K562 (cell line): ENCODE data around the gene ZNRD2. TPM values are rescaled to one million over a fixed set of nuclear protein-coding genes. Genes with fewer than 3 reads are reported as not detected.

Experiments used
- CREB1 ChIP-seq, 2 experiments: sonication (generic) in 1 of 2; formaldehyde crosslinking in 1 of 2; IDR thresholded peaks; 2 replicates each; pipeline versions ENCODE4 v1.6.1 to v1.8.0; 2012 to 2022; ENCODE audit warnings: inconsistent platforms in 1 of 2, mild to moderate bottlenecking in 1 of 2, missing genetic modification reagents in 1 of 2, moderate library complexity in 1 of 2
- EGR1 ChIP-seq: fragments of 450-650 bp; conservative IDR thresholded peaks from 2 replicates; pipeline ENCODE4 v1.6.1; 2017; ENCODE audit warnings: mild to moderate bottlenecking
- EWSR1 ChIP-seq: fragments of 450-650 bp; IDR thresholded peaks from 2 replicates; pipeline ENCODE4 v1.6.1; 2018; ENCODE audit warnings: borderline replicate concordance, mild to moderate bottlenecking, low read depth, moderate library complexity; ENCODE audit not compliant: partially characterized antibody
- HEY1 ChIP-seq: fragments of 250-450 bp; sonication (Bioruptor Pico); IDR thresholded peaks from 2 replicates; pipeline ENCODE4 v1.5.0; 2020; ENCODE audit warnings: mild to moderate bottlenecking, moderate library complexity, borderline replicate concordance
- HOXB6 ChIP-seq: fragments of 250-450 bp; sonication (Bioruptor Pico); IDR thresholded peaks from 2 replicates; pipeline ENCODE4 v1.5.1; 2022; ENCODE audit warnings: mild to moderate bottlenecking, borderline replicate concordance
- IFI16 ChIP-seq: fragments of 250-450 bp; sonication (Bioruptor Pico); IDR thresholded peaks from 2 replicates; pipeline ENCODE4 v2.1.2; 2022; ENCODE audit warnings: mild to moderate bottlenecking, inconsistent platforms
- MAFF ChIP-seq: IDR thresholded peaks from 2 replicates; pipeline ENCODE4 v1.6.1; 2012; ENCODE audit warnings: low read length, improper control_type of control experiment
- NUFIP1 ChIP-seq: fragments of 450-650 bp; IDR thresholded peaks from 2 replicates; pipeline ENCODE4 v1.6.1; 2018; ENCODE audit not compliant: partially characterized antibody
- OTX1 ChIP-seq: fragments of 450-650 bp; formaldehyde crosslinking; IDR thresholded peaks from 2 replicates; pipeline ENCODE4 v1.4.0; 2022; ENCODE audit warnings: mild to moderate bottlenecking
- PCBP1 ChIP-seq: fragments of 200-400 bp; formaldehyde crosslinking; IDR thresholded peaks from 2 replicates; pipeline ENCODE4 v1.6.1; 2018; ENCODE audit warnings: mild to moderate bottlenecking, low read depth, low read length; ENCODE audit not compliant: poor library complexity, severe bottlenecking
- POLR2AphosphoS2 ChIP-seq: IDR thresholded peaks from 2 replicates; pipeline ENCODE4 v1.6.1; 2012; ENCODE audit warnings: low read length, improper control_type of control experiment
- RB1 ChIP-seq: fragments of 450-650 bp; IDR thresholded peaks from 2 replicates; pipeline ENCODE4 v1.6.1; 2017; ENCODE audit warnings: low read depth, mild to moderate bottlenecking
- U2AF1 ChIP-seq: fragments of 200-400 bp; formaldehyde crosslinking; optimal IDR thresholded peaks from 2 replicates; pipeline ENCODE3; 2017; ENCODE audit warnings: mild to moderate bottlenecking, low read depth, low read length, moderate library complexity
- U2AF2 ChIP-seq: fragments of 200-400 bp; formaldehyde crosslinking; optimal IDR thresholded peaks from 2 replicates; pipeline ENCODE3; 2017; ENCODE audit warnings: low read depth, mild to moderate bottlenecking, low read length
- WHSC1 ChIP-seq: IDR thresholded peaks from one replicate; pipeline ENCODE4 v1.6.1; 2012; ENCODE audit warnings: low read length, control low read depth, inconsistent platforms
- ZBTB43 ChIP-seq: sonication (generic); formaldehyde crosslinking; IDR thresholded peaks from 2 replicates; pipeline ENCODE4 v1.8.0; 2023; ENCODE audit warnings: mild to moderate bottlenecking, missing genetic modification reagents
- ZBTB7A ChIP-seq: IDR thresholded peaks from 2 replicates; pipeline ENCODE4 v1.6.1; 2011; ENCODE audit warnings: low read depth, mild to moderate bottlenecking, low read length, moderate library complexity, borderline replicate concordance; ENCODE audit not compliant: control insufficient read depth
- ZC3H8 ChIP-seq: fragments of 450-650 bp; IDR thresholded peaks from 2 replicates; pipeline ENCODE4 v1.6.1; 2017
- ZNF133 ChIP-seq: fragments of 250-450 bp; sonication (Bioruptor Pico); IDR thresholded peaks from 2 replicates; pipeline ENCODE4 v1.4.0; 2020; ENCODE audit warnings: mild to moderate bottlenecking
- ZNF778 ChIP-seq: fragments of 450-650 bp; formaldehyde crosslinking; IDR thresholded peaks from 2 replicates; pipeline ENCODE4 v1.4.0; 2020; ENCODE audit warnings: mild to moderate bottlenecking, moderate library complexity
- ZSCAN32 ChIP-seq: fragments of 450-650 bp; formaldehyde crosslinking; IDR thresholded peaks from 2 replicates; pipeline ENCODE4 v1.4.0; 2020; ENCODE audit warnings: mild to moderate bottlenecking, moderate library complexity
- polyA plus RNA-seq, 8 experiments: library from polyadenylated mRNA; depleted of rRNA in 4 of 8; stranded (reverse) in 5 of 8; unstranded in 3 of 8; fragments of >200 nt; fragmentation: Nextera tagmentation in 2 of 8; fragmentation: Illumina TruSeq in 1 of 8; extraction: Ambion mirVana in 2 of 8; extraction: Trizol in 1 of 8; gene quantifications; 2 replicates each; pipeline versions ENCODE4 v1.2.1 to v1.2.3, GENCODE V29; 2011 to 2014; ENCODE audit warnings: inconsistent platforms in 1 of 8, missing spikeins in 1 of 8
- total RNA-seq, 7 experiments: library from RNA; depleted of rRNA in 6 of 7; stranded (reverse); fragments of >200 nt in 6 of 7; fragmentation: Illumina TruSeq in 2 of 7; extraction: Trizol in 2 of 7; gene quantifications; 2 replicates each; pipeline versions ENCODE4 v1.2.1 to v1.2.3, GENCODE V29; 2011 to 2021; ENCODE audit warnings: low replicate concordance in 1 of 7
- TF ChIP-seq, protein P1 (sequence below): IDR thresholded peaks from 2 replicates; pipeline ENCODE4 v1.6.1; 2016; ENCODE audit warnings: missing genetic modification characterization, missing compliant biosample characterization
- TF ChIP-seq, protein P2 (sequence below): sonication (generic); formaldehyde crosslinking; IDR thresholded peaks from 2 replicates; pipeline ENCODE4 v1.9.0; 2022; ENCODE audit warnings: mild to moderate bottlenecking, missing genetic modification reagents
- TF ChIP-seq, protein P3 (sequence below): fragments of 450-650 bp; IDR thresholded peaks from 2 replicates; pipeline ENCODE4 v1.6.1; 2018; ENCODE audit warnings: mild to moderate bottlenecking, low read depth; ENCODE audit not compliant: partially characterized antibody

The ZNRD2 gene
- total and polyA plus RNA-seq, 9 of the 15 experiments (the other 6 are each of a cell fraction or from before 2014, with no cell fraction given), result 13.4 to 129 (median 60.4) TPM

DNA sequence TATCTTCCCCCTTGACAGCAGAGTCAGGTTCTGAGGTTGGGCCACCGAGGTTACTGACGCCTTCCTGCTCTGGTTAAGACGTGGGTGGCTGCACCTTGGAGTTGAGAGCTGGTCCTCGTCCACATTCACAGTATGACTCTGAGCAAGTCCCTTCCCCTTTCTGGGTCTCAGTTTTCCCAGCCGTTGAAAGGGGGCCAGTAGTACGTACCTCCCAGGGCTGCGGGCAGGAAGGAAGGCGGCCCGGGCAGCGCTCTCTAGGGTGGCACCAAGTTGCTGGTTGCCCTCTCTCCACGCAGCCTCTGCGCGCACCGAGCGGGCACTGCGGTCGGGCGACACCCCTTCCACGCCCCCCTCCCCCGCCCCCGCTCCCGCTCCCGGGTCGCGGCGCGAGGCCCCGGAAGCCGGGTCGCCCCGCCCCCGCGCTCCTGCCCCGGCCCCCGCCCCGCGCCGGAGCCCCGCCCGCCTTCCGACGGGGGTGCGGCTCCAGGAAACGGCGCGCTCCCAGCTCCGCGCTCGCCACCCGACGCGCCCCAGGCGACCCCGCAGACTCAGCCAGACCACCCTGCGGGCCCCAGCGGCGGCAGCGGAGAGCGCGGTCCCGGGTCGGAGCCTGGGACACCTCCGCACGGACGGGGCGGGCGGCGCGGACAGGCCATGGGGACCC lies 5.4 kb downstream of the ZNRD2 start, which contains the start of gene EHBP1L1 (continued):
- 0 out of 2 replicates have a peak, but pooled peaks have one; percentile 22 for TF ChIP-seq OTX1 (CRISPR knock-in tag)
- TF ChIP-seq ZC3H8, result 0 out of 2 replicates have a peak, but pooled peaks have one; percentile 47
- TF ChIP-seq ZBTB7A, result peak; percentile 69; the same call in 1 of the 2 replicates
- no peak for TF ChIP-seq WHSC1
- TF ChIP-seq EGR1, result peak; percentile 89
- TF ChIP-seq CREB1 (IDR thresholded peaks at IDR 0.05), result no peak
- TF ChIP-seq CREB1 (CRISPR knock-in tag; IDR thresholded peaks at IDR 0.05), result 0 out of 2 replicates have a peak, but pooled peaks have one; percentile 5
- TF ChIP-seq HOXB6, result 0 out of 2 replicates have a peak, but pooled peaks have one; percentile 46
- no peak for TF ChIP-seq IFI16
- TF ChIP-seq ZBTB43 (CRISPR knock-in tag), result no peak
- TF ChIP-seq, protein P1, sequence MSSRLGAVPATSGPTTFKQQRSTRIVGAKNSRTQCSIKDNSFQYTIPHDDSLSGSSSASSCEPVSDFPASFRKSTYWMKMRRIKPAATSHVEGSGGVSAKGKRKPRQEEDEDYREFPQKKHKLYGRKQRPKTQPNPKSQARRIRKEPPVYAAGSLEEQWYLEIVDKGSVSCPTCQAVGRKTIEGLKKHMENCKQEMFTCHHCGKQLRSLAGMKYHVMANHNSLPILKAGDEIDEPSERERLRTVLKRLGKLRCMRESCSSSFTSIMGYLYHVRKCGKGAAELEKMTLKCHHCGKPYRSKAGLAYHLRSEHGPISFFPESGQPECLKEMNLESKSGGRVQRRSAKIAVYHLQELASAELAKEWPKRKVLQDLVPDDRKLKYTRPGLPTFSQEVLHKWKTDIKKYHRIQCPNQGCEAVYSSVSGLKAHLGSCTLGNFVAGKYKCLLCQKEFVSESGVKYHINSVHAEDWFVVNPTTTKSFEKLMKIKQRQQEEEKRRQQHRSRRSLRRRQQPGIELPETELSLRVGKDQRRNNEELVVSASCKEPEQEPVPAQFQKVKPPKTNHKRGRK (tag), result no peak
- TF ChIP-seq, protein P2, sequence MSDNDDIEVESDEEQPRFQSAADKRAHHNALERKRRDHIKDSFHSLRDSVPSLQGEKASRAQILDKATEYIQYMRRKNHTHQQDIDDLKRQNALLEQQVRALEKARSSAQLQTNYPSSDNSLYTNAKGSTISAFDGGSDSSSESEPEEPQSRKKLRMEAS, result no peak
- TF ChIP-seq ZSCAN32 (CRISPR knock-in tag), result no peak
- TF ChIP-seq U2AF1, result no peak
- TF ChIP-seq U2AF2, result no peak
- no peak for TF ChIP-seq NUFIP1
- TF ChIP-seq HEY1 (CRISPR knock-in tag), result no peak
- no peak for TF ChIP-seq EWSR1
- peak; percentile 78 for TF ChIP-seq RB1
- TF ChIP-seq ZNF133, result no peak
- no peak for TF ChIP-seq POLR2AphosphoS2
- TF ChIP-seq, protein P3, sequence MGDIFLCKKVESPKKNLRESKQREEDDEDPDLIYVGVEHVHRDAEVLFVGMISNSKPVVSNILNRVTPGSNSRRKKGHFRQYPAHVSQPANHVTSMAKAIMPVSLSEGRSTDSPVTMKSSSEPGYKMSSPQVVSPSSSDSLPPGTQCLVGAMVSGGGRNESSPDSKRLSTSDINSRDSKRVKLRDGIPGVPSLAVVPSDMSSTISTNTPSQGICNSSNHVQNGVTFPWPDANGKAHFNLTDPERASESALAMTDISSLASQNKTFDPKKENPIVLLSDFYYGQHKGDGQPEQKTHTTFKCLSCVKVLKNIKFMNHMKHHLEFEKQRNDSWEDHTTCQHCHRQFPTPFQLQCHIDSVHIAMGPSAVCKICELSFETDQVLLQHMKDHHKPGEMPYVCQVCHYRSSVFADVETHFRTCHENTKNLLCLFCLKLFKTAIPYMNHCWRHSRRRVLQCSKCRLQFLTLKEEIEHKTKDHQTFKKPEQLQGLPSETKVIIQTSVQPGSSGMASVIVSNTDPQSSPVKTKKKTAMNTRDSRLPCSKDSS, result no peak
- no peak for TF ChIP-seq PCBP1
- no peak for TF ChIP-seq ZNF778 (CRISPR knock-in tag)
- no peak for TF ChIP-seq MAFF
